Cardiac muscle cell (in vitro differentiated cells and primary cell): ENCODE measurements around the gene ZBTB17. TPM values are rescaled to one million over a fixed set of nuclear protein-coding genes. Genes with fewer than 3 reads are reported as not detected.
A peak's percentile ranks its signal among the peaks of the same experiment; 100 is the strongest.

Source experiments
- DNase-seq, 2 donors: peaks; one replicate each; pipeline versions ENCODE4 v3.0.0 to v3.0.0-alpha.2; 2010 to 2017; ENCODE audit warnings: low read depth in 1 of 2, low spot score in 1 of 2
- H3K27ac ChIP-seq: fragments of 200-600 bp; sonication (generic); 2 replicates; pipeline ENCODE4 v1.5.1; 2016
- H3K27me3 ChIP-seq: fragments of 200-600 bp; sonication (generic); 2 replicates; pipeline ENCODE4 v1.6.0; 2016; ENCODE audit warnings: control low read depth
- H3K36me3 ChIP-seq: fragments of 200-600 bp; sonication (generic); 2 replicates; pipeline ENCODE4 v1.5.1; 2016; ENCODE audit warnings: control low read depth
- H3K4me1 ChIP-seq: fragments of 200-600 bp; sonication (generic); 2 replicates; pipeline ENCODE4 v1.8.1; 2017; ENCODE audit warnings: low read depth, mild to moderate bottlenecking, mixed run types
- H3K4me3 ChIP-seq: fragments of 200-600 bp; sonication (generic); 2 replicates; pipeline ENCODE4 v1.5.1; 2016; ENCODE audit warnings: mild to moderate bottlenecking
- H3K9me3 ChIP-seq: fragments of 200-600 bp; sonication (generic); 2 replicates; pipeline ENCODE4 v1.5.1; 2017; ENCODE audit warnings: low read depth, mild to moderate bottlenecking, control low read depth
- CTCF ChIP-seq: IDR thresholded peaks from 2 replicates; pipeline ENCODE4 v1.5.1; 2012; ENCODE audit warnings: low read depth, mild to moderate bottlenecking, low read length
- polyA plus RNA-seq: library from polyadenylated mRNA; unstranded; fragments of >200 nt; fragmentation: Nextera tagmentation; extraction: Ambion mirVana; gene quantifications from 2 replicates; pipeline ENCODE4 v1.2.1, GENCODE V29; 2016
- total RNA-seq: library from RNA; depleted of rRNA; stranded (reverse); fragments of >200 nt; gene quantifications from 2 replicates; pipeline ENCODE4 v1.2.3, GENCODE V29; 2016

ZBTB17 gene
- total and polyA plus RNA-seq, 2 experiments from 2014 or later, result 47.1 to 64.0 TPM

GRCh38 chr1:16015960-16016901, 40.3 kb upstream of the ZBTB17 start:
- H3K4me1 ChIP-seq, result peaks cover 65% of the 10 kb centered on the region
- H3K27ac ChIP-seq, result peak overlapping the region; percentile 100
- TF ChIP-seq CTCF, result no peak
- H3K4me3 ChIP-seq, result peak overlapping the region; percentile 42
- no peaks in the 10 kb centered on the region for H3K36me3 ChIP-seq
- no peaks in the 10 kb centered on the region for H3K27me3 ChIP-seq
- H3K9me3 ChIP-seq, result no peaks in the 10 kb centered on the region
- DNase-seq, result peak in 1 of 2 donors; percentile 60

GRCh38 chr1:16015491-16015890, 39.6 kb upstream of the ZBTB17 start:
- Histone ChIP-seq H3K27me3 (no peaks in the 10 kb centered on the region), H3K4me3 (peak overlapping the region; percentile 42), H3K36me3 (no peaks in the 10 kb centered on the region), H3K27ac (peak overlapping the region; percentile 100), H3K9me3 (no peaks in the 10 kb centered on the region), H3K4me1 (peaks cover 70% of the 10 kb centered on the region)
- no peak for DNase-seq
- no peak for TF ChIP-seq CTCF

- H3K9me3 ChIP-seq, result no peaks in the 10 kb centered on the region
- H3K36me3 ChIP-seq, result no peaks in the 10 kb centered on the region
- no peak for TF ChIP-seq CTCF
- H3K4me1 ChIP-seq, result peaks cover 65% of the 10 kb centered on the region
- no peak overlapping the region for H3K4me3 ChIP-seq
- no peaks in the 10 kb centered on the region for H3K27me3 ChIP-seq
- H3K27ac ChIP-seq, result peak overlapping the region; percentile 100
- DNase-seq, result peak in 1 of 2 donors; percentile 48
These were observed 38.9 kb upstream of the ZBTB17 start for GRCh38 chr1:16014509-16015482.

GRCh38 chr1:16013908-16014258, 38.0 kb upstream of the ZBTB17 start:
- Histone ChIP-seq H3K4me1 (peaks cover 56% of the 10 kb centered on the region), H3K27me3 (no peaks in the 10 kb centered on the region), H3K27ac (peak overlapping the region; percentile 100), H3K9me3 (no peaks in the 10 kb centered on the region), H3K36me3 (no peaks in the 10 kb centered on the region), H3K4me3 (peak overlapping the region; percentile 33)
- TF ChIP-seq CTCF, result no peak
- no peak for DNase-seq

- no peaks in the 10 kb centered on the region for H3K27me3 ChIP-seq
- H3K27ac ChIP-seq, result peak overlapping the region; percentile 100
- H3K4me1 ChIP-seq, result peaks cover 51% of the 10 kb centered on the region
- H3K4me3 ChIP-seq, result peak overlapping the region; percentile 33
- peak; percentile 79 to 90 for DNase-seq
- no peaks in the 10 kb centered on the region for H3K36me3 ChIP-seq
- no peak for TF ChIP-seq CTCF
- no peaks in the 10 kb centered on the region for H3K9me3 ChIP-seq
These were observed 37.5 kb upstream of the ZBTB17 start for GRCh38 chr1:16013220-16013907.
